ENCODE measurements around the gene LDLRAD3. TPM values are rescaled to one million over a fixed set of nuclear protein-coding genes. Genes with fewer than 3 reads are reported as not detected.

Gene LDLRAD3
- polyA plus RNA-seq, 3 donors: 7.3 to 14.1 (median 10.4) TPM

GRCh38 chr11:36165621-36166397 lies 221.9 kb downstream of the LDLRAD3 start:
- no peaks in the 10 kb centered on the region for H3K4me1 Mint-ChIP-seq
- H3K4me1 ChIP-seq (ENCODE audit: control insufficient read depth in 1 of 2, insufficient read depth in 2 of 2, low read length in 2 of 2): no peaks in the 10 kb centered on the region
- WGBS (ENCODE audit: insufficient coverage): 100% methylated on average over 1 of the region's 3 CpGs

GRCh38 chr11:36167073-36167472 lies 223.2 kb downstream of the LDLRAD3 start:
- H3K27ac ChIP-seq (ENCODE audit: low read depth in 1 of 2, low read length in 2 of 2): no peak overlapping the region
- H3K9me3 ChIP-seq (replicated peaks in 1 of 2; ENCODE audit: control insufficient read depth in 1 of 2, insufficient read depth in 1 of 2, low read length in 2 of 2): no peaks in the 10 kb centered on the region
- 100% methylated on average over 2 of the region's 4 CpGs for WGBS (ENCODE audit: insufficient coverage)
- no peak overlapping the region for H3K4me2 ChIP-seq (replicated peaks; ENCODE audit: extremely low read depth, low read length, poor library complexity, severe bottlenecking)
- no peak overlapping the region for H3K4me3 ChIP-seq (replicated peaks in 1 of 3; ENCODE audit: low read depth in 2 of 3, low read length in 3 of 3)
- no peaks in the 10 kb centered on the region for H3K79me2 ChIP-seq (ENCODE audit: insufficient read depth, low read length)
- no peak overlapping the region for H2AFZ ChIP-seq (ENCODE audit: insufficient read depth, low read depth, low read length, poor library complexity, severe bottlenecking)
- TF ChIP-seq CTCF (IDR thresholded peaks at IDR 0.05): no peak
- H3K4me1 ChIP-seq (ENCODE audit: control insufficient read depth in 1 of 2, insufficient read depth in 2 of 2, low read length in 2 of 2): no peaks in the 10 kb centered on the region
- H3K9ac ChIP-seq (ENCODE audit: insufficient read depth, low read length, poor library complexity, severe bottlenecking): no peak overlapping the region
- H3K27me3 Mint-ChIP-seq (ENCODE audit: low read depth in 3 of 3): peaks cover 0 to 3% (median 2%) of the 10 kb centered on the region in 3 donors
- H3K36me3 Mint-ChIP-seq: peaks cover 0 to 3% of the 10 kb centered on the region in 2 donors
- no peaks in the 10 kb centered on the region for H3K27me3 ChIP-seq (ENCODE audit: control insufficient read depth in 2 of 2, insufficient read depth in 2 of 2, low read length in 2 of 2)
- DNase-seq: no peak
- no peaks in the 10 kb centered on the region for H3K4me1 Mint-ChIP-seq
- H3K27ac Mint-ChIP-seq: no peak overlapping the region
- no peaks in the 10 kb centered on the region for H3K36me3 ChIP-seq (replicated peaks in 1 of 2; ENCODE audit: control insufficient read depth in 1 of 2, insufficient read depth in 2 of 2, low read length in 2 of 2)
- peaks cover 0 to 5% (median 2%) of the 10 kb centered on the region in 7 donors for H3K9me3 Mint-ChIP-seq
- no peaks in the 10 kb centered on the region for H4K20me1 ChIP-seq (ENCODE audit: insufficient read depth, low read length)
- no peak overlapping the region for H3K4me3 Mint-ChIP-seq
- intact Hi-C loops (cut with micrococcal nuclease): no loop called here

More at GRCh38 chr11:36165621-36166397, 221.9 kb downstream of the LDLRAD3 start:
- H3K4me2 ChIP-seq (replicated peaks; ENCODE audit: extremely low read depth, low read length, poor library complexity, severe bottlenecking): no peak overlapping the region
- H3K4me3 ChIP-seq (replicated peaks in 1 of 3; ENCODE audit: low read depth in 2 of 3, low read length in 3 of 3): no peak overlapping the region
- no peak overlapping the region for H3K27ac ChIP-seq (ENCODE audit: low read depth in 1 of 2, low read length in 2 of 2)
- Mint-ChIP-seq H3K36me3 (no peaks in the 10 kb centered on the region), H3K9me3 (peaks cover 0 to 2% (median 0%) of the 10 kb centered on the region in 7 donors), H3K4me3 (no peak overlapping the region), H3K27me3 (ENCODE audit: low read depth in 3 of 3) (peaks cover 0 to 2% (median 2%) of the 10 kb centered on the region in 3 donors), H3K27ac (no peak overlapping the region)
- no peak overlapping the region for H2AFZ ChIP-seq (ENCODE audit: insufficient read depth, low read depth, low read length, poor library complexity, severe bottlenecking)
- TF ChIP-seq CTCF (IDR thresholded peaks at IDR 0.05): no peak
- no peak for DNase-seq
- intact Hi-C loops (cut with micrococcal nuclease): no loop called here
- no peaks in the 10 kb centered on the region for H3K9me3 ChIP-seq (replicated peaks in 1 of 2; ENCODE audit: control insufficient read depth in 1 of 2, insufficient read depth in 1 of 2, low read length in 2 of 2)
- no peaks in the 10 kb centered on the region for H3K27me3 ChIP-seq (ENCODE audit: control insufficient read depth in 2 of 2, insufficient read depth in 2 of 2, low read length in 2 of 2)
- H3K79me2 ChIP-seq (ENCODE audit: insufficient read depth, low read length): no peaks in the 10 kb centered on the region
- H3K9ac ChIP-seq (ENCODE audit: insufficient read depth, low read length, poor library complexity, severe bottlenecking): no peak overlapping the region
- no peaks in the 10 kb centered on the region for H3K36me3 ChIP-seq (replicated peaks in 1 of 2; ENCODE audit: control insufficient read depth in 1 of 2, insufficient read depth in 2 of 2, low read length in 2 of 2)
- no peaks in the 10 kb centered on the region for H4K20me1 ChIP-seq (ENCODE audit: insufficient read depth, low read length)
